UCSD-AML1 (cell line): ENCODE results near the gene SPATA31C1.
"Not testable (repeated sequence)": the region's sequence is repeated elsewhere in the genome, so short reads cannot be mapped to it uniquely, and the experiment has no call there.

Experiments used
- DNase-seq: peaks from one replicate; lab custom pipeline; 2025; ENCODE audit not compliant: unreplicated experiment; lab: John Stamatoyannopoulos, UW

Gene SPATA31C1

GRCh38 chr9:87886210-87886932 is 31.4 kb upstream of the SPATA31C1 start:
- DNase-seq = no peak

GRCh38 chr9:87886933-87887505 is 30.7 kb upstream of the SPATA31C1 start:
- no peak for DNase-seq

- DNase-seq = no peak
Observed at GRCh38 chr9:87887661-87888480, 29.9 kb upstream of the SPATA31C1 start.

- no peak for DNase-seq
Observed at GRCh38 chr9:87888501-87888900, 29.3 kb upstream of the SPATA31C1 start.

- DNase-seq = no peak
Observed at GRCh38 chr9:87889065-87889881, 28.5 kb upstream of the SPATA31C1 start.

GRCh38 chr9:87889882-87890252 is 27.9 kb upstream of the SPATA31C1 start:
- no peak for DNase-seq

- DNase-seq = no peak
Observed at GRCh38 chr9:87890837-87891236, 26.9 kb upstream of the SPATA31C1 start.

- DNase-seq = no peak
Observed at GRCh38 chr9:87891754-87892153, 26.0 kb upstream of the SPATA31C1 start.

GRCh38 chr9:87892956-87893355 is 24.8 kb upstream of the SPATA31C1 start:
- no peak for DNase-seq

- no peak for DNase-seq
Observed at GRCh38 chr9:87894998-87895625, 22.6 kb upstream of the SPATA31C1 start.

GRCh38 chr9:87896891-87897290 is 20.9 kb upstream of the SPATA31C1 start:
- DNase-seq = no peak

- DNase-seq = no peak
Observed at GRCh38 chr9:87898151-87898550, 19.6 kb upstream of the SPATA31C1 start.

- DNase-seq = not testable (repeated sequence)
Observed at GRCh38 chr9:87902371-87902770, 15.4 kb upstream of the SPATA31C1 start.

- DNase-seq = no peak
Observed at GRCh38 chr9:87909310-87910041, 8.3 kb upstream of the SPATA31C1 start.

- no peak for DNase-seq
Observed at GRCh38 chr9:87910821-87911220, 6.9 kb upstream of the SPATA31C1 start.

GRCh38 chr9:87919013-87919412 is 1.3 kb downstream of the SPATA31C1 start:
- DNase-seq = not testable (repeated sequence)

- DNase-seq = not testable (repeated sequence)
Observed at GRCh38 chr9:87921561-87921960, 3.8 kb downstream of the SPATA31C1 start.

- not testable (repeated sequence) for DNase-seq
Observed at GRCh38 chr9:87923012-87923411, 5.2 kb downstream of the SPATA31C1 start.

- not testable (repeated sequence) for DNase-seq
Observed at GRCh38 chr9:87924851-87925250, 7.1 kb downstream of the SPATA31C1 start.

- not testable (repeated sequence) for DNase-seq
Observed at GRCh38 chr9:87929152-87929551, 11.4 kb downstream of the SPATA31C1 start.
